GM23338 (cell line): ENCODE measurements around the gene TAGLN3. TPM values are rescaled to one million over a fixed set of nuclear protein-coding genes. Genes with fewer than 3 reads are reported as not detected.

Source experiments
- ATAC-seq: fragments of 200-7000 bp; cut with Tn5 transposase; 3 replicates; pipeline ENCODE4 v1.9.1; 2020
- DNase-seq: peaks from one replicate; pipeline ENCODE4 v3.0.0-alpha.2; 2015; ENCODE audit warnings: low spot score
- H2AFZ ChIP-seq: fragments of 200-600 bp; sonication (generic); 2 replicates; pipeline ENCODE4 v1.8.0; 2016; ENCODE audit warnings: antibody characterized with exemption, mild to moderate bottlenecking, moderate library complexity
- H3F3A ChIP-seq: fragments of 200-600 bp; sonication (generic); replicated peaks from 2 replicates; pipeline ENCODE4 v1.8.0; 2017; ENCODE audit warnings: antibody characterized with exemption, mixed run types, low read depth
- H3K27ac ChIP-seq: fragments of 200-600 bp; sonication (generic); 2 replicates; pipeline ENCODE4 v1.6.1; 2016; ENCODE audit warnings: low read depth
- H3K27me3 ChIP-seq: fragments of 200-600 bp; sonication (generic); 2 replicates; pipeline ENCODE4 v1.8.0; 2016; ENCODE audit warnings: mild to moderate bottlenecking, mixed run types, moderate library complexity; ENCODE audit not compliant: insufficient read depth
- H3K36me3 ChIP-seq: fragments of 200-600 bp; sonication (generic); 2 replicates; pipeline ENCODE4 v1.8.0; 2016; ENCODE audit warnings: mild to moderate bottlenecking; ENCODE audit not compliant: insufficient read depth
- H3K4me1 ChIP-seq: fragments of 200-600 bp; sonication (generic); 2 replicates; pipeline ENCODE4 v1.8.0; 2016; ENCODE audit warnings: mild to moderate bottlenecking, moderate library complexity; ENCODE audit not compliant: insufficient read depth
- H3K4me2 ChIP-seq: fragments of 200-600 bp; sonication (generic); 2 replicates; pipeline ENCODE4 v1.7.1; 2017; ENCODE audit warnings: mixed run types
- H3K4me3 ChIP-seq: fragments of 200-600 bp; sonication (generic); 2 replicates; pipeline ENCODE4 v1.6.1; 2016; ENCODE audit warnings: mixed run types
- H3K79me2 ChIP-seq: fragments of 200-600 bp; sonication (generic); replicated peaks from 2 replicates; pipeline ENCODE4 v1.8.0; 2017; ENCODE audit warnings: mild to moderate bottlenecking; ENCODE audit not compliant: insufficient read depth
- H3K9me2 ChIP-seq: fragments of 200-600 bp; sonication (generic); 2 replicates; pipeline ENCODE4 v1.8.0; 2017; ENCODE audit not compliant: insufficient read depth
- H4K20me1 ChIP-seq: fragments of 200-600 bp; sonication (generic); replicated peaks from 2 replicates; pipeline ENCODE4 v1.8.0; 2017; ENCODE audit warnings: mild to moderate bottlenecking; ENCODE audit not compliant: insufficient read depth
- H3K27ac Mint-ChIP-seq: 2 replicates; pipeline ENCODE4 v1.8.0; 2020; ENCODE audit warnings: inconsistent platforms, mild to moderate bottlenecking, moderate library complexity, mixed read lengths
- H3K27me3 Mint-ChIP-seq: 3 replicates; pipeline ENCODE4 v1.8.0; 2022; ENCODE audit warnings: low read depth, mild to moderate bottlenecking, moderate library complexity, mixed read lengths, inconsistent platforms; ENCODE audit not compliant: insufficient read depth, poor library complexity
- H3K36me3 Mint-ChIP-seq: 3 replicates; pipeline ENCODE4 v1.8.0; 2021; ENCODE audit warnings: low read depth, mild to moderate bottlenecking, inconsistent platforms, moderate library complexity, mixed read lengths
- H3K4me1 Mint-ChIP-seq: 3 replicates; pipeline ENCODE4 v1.8.0; 2020; ENCODE audit warnings: mild to moderate bottlenecking, inconsistent platforms, mixed read lengths
- H3K4me3 Mint-ChIP-seq: 3 replicates; pipeline ENCODE4 v1.8.0; 2021; ENCODE audit warnings: moderate library complexity, mild to moderate bottlenecking, inconsistent platforms, mixed read lengths
- H3K9me3 Mint-ChIP-seq: 3 replicates; pipeline ENCODE4 v1.8.0; 2020; ENCODE audit warnings: moderate library complexity, mild to moderate bottlenecking, inconsistent platforms, mixed read lengths
- CREB1 ChIP-seq: fragments of 250-450 bp; sonication (Bioruptor Pico); IDR thresholded peaks from 2 replicates; pipeline ENCODE4 v1.5.0; 2020; ENCODE audit warnings: low read depth, mild to moderate bottlenecking, moderate library complexity
- EZH2 ChIP-seq: fragments of 200-600 bp; sonication (generic); IDR thresholded peaks from one replicate; pipeline ENCODE4 v1.8.0; 2017; ENCODE audit warnings: antibody characterized with exemption, mild to moderate bottlenecking, low read depth; ENCODE audit not compliant: unreplicated experiment
- EZH2phosphoT487 ChIP-seq: fragments of 200-600 bp; sonication (generic); IDR thresholded peaks from one replicate; pipeline ENCODE4 v1.8.1; 2018; ENCODE audit warnings: antibody characterized with exemption; ENCODE audit not compliant: unreplicated experiment
- JUNB ChIP-seq: IDR thresholded peaks from one replicate; pipeline ENCODE4 v1.6.1; 2016; ENCODE audit warnings: antibody characterized with exemption; ENCODE audit not compliant: unreplicated experiment
- NANOG ChIP-seq: IDR thresholded peaks from 2 replicates; pipeline ENCODE4 v1.6.1; 2016; ENCODE audit warnings: antibody characterized with exemption, borderline replicate concordance
- POLR2AphosphoS5 ChIP-seq: IDR thresholded peaks from 2 replicates; pipeline ENCODE4 v1.6.1; 2016; ENCODE audit warnings: antibody characterized with exemption, low read depth
- STAT1 ChIP-seq: IDR thresholded peaks from one replicate; pipeline ENCODE4 v1.6.1; 2016; ENCODE audit warnings: antibody characterized with exemption; ENCODE audit not compliant: unreplicated experiment
- ZNF114 ChIP-seq: fragments of 250-450 bp; sonication (Bioruptor Pico); IDR thresholded peaks from 2 replicates; pipeline ENCODE4 v1.5.0; 2020; ENCODE audit warnings: mild to moderate bottlenecking, moderate library complexity
- ZNF331 ChIP-seq: fragments of 250-450 bp; sonication (Bioruptor Pico); IDR thresholded peaks from 2 replicates; pipeline ENCODE4 v1.5.0; 2020; ENCODE audit warnings: low read depth, mild to moderate bottlenecking, moderate library complexity
- ZNF462 ChIP-seq: fragments of 250-450 bp; sonication (Bioruptor Pico); IDR thresholded peaks from 2 replicates; pipeline ENCODE4 v1.5.0; 2020; ENCODE audit warnings: mild to moderate bottlenecking, moderate library complexity
- polyA plus RNA-seq: library from polyadenylated mRNA; unstranded; fragments of >200 nt; fragmentation: Nextera tagmentation; extraction: Ambion mirVana; gene quantifications from 2 replicates; pipeline ENCODE4 v1.2.1, GENCODE V29; 2016
- total RNA-seq: library from RNA; depleted of rRNA; stranded (reverse); fragments of >200 nt; shearing (Covaris generic); gene quantifications from 2 replicates; pipeline ENCODE4 v1.2.3, GENCODE V29; 2014
- TF ChIP-seq, protein P1 (sequence below), 2 experiments: fragments of 200-600 bp in 1 of 2; sonication (generic) in 1 of 2; conservative IDR thresholded peaks; 2 replicates each; pipeline versions ENCODE4 v1.5.1 to v1.6.1; 2016 to 2017; ENCODE audit warnings: antibody characterized with exemption in 2 of 2, low read depth in 2 of 2, mild to moderate bottlenecking in 2 of 2, moderate library complexity in 1 of 2
- TF ChIP-seq, protein P2 (sequence below): IDR thresholded peaks from one replicate; pipeline ENCODE4 v1.6.1; 2018; ENCODE audit warnings: antibody characterized with exemption; ENCODE audit not compliant: unreplicated experiment
- TF ChIP-seq, protein P3 (sequence below): IDR thresholded peaks from 2 replicates; pipeline ENCODE4 v1.6.1; 2016; ENCODE audit warnings: antibody characterized with exemption

The TAGLN3 gene
- total and polyA plus RNA-seq, 2 experiments from 2014 or later = 6.8 to 12.6 TPM

DNA sequence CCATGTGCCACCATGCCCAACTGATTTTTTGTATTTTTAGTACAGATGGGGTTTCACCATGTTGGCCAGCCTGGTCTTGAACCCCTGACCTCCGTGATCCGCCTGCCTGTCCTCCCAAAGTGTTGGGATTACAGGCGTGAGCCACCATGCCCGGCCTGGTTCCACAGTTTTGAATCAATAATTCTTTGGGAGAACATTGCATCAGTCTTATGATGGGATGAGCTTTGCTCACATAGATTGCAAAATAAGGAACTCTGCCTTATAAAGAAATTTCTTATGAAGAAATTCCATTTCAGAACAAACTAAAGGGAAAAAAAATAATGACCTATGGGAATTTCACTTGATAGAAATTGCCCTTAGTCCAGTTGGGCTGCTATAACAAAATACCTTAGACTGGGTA lies 20.0 kb downstream of the TAGLN3 start:
- Histone ChIP-seq H3K4me1 (no peaks in the 10 kb centered on the region; the same call in 1 of the 2 replicates), H3F3A (no peaks in the 10 kb centered on the region), H4K20me1 (no peaks in the 10 kb centered on the region), H3K27me3 (no peaks in the 10 kb centered on the region), H3K27ac (no peak overlapping the region), H3K4me3 (no peak overlapping the region), H3K4me2 (no peak overlapping the region), H2AFZ (no peak overlapping the region), H3K79me2 (no peaks in the 10 kb centered on the region), H3K9me2 (no peaks in the 10 kb centered on the region), H3K36me3 (no peaks in the 10 kb centered on the region)
- no peak overlapping the region for H3K4me3 Mint-ChIP-seq
- no peak overlapping the region for H3K27ac Mint-ChIP-seq
- H3K36me3 Mint-ChIP-seq = peaks cover 3% of the 10 kb centered on the region; the same call in 1 of the 3 replicates
- H3K4me1 Mint-ChIP-seq = peaks cover 8% of the 10 kb centered on the region; the same call in 2 of the 3 replicates
- TF ChIP-seq ZNF114 = no peak
- TF ChIP-seq POLR2AphosphoS5 = no peak
- no peak for TF ChIP-seq CREB1 (CRISPR knock-in tag)
- TF ChIP-seq, protein P1, sequence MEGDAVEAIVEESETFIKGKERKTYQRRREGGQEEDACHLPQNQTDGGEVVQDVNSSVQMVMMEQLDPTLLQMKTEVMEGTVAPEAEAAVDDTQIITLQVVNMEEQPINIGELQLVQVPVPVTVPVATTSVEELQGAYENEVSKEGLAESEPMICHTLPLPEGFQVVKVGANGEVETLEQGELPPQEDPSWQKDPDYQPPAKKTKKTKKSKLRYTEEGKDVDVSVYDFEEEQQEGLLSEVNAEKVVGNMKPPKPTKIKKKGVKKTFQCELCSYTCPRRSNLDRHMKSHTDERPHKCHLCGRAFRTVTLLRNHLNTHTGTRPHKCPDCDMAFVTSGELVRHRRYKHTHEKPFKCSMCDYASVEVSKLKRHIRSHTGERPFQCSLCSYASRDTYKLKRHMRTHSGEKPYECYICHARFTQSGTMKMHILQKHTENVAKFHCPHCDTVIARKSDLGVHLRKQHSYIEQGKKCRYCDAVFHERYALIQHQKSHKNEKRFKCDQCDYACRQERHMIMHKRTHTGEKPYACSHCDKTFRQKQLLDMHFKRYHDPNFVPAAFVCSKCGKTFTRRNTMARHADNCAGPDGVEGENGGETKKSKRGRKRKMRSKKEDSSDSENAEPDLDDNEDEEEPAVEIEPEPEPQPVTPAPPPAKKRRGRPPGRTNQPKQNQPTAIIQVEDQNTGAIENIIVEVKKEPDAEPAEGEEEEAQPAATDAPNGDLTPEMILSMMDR (conservative IDR thresholded peaks at IDR 0.05; ENCODE audit: low read depth in 2 of 2) = no peak
- TF ChIP-seq JUNB = no peak
- TF ChIP-seq EZH2 = no peak
- TF ChIP-seq EZH2phosphoT487 = no peak
- TF ChIP-seq ZNF331 (CRISPR knock-in tag) = no peak
- TF ChIP-seq, protein P2, sequence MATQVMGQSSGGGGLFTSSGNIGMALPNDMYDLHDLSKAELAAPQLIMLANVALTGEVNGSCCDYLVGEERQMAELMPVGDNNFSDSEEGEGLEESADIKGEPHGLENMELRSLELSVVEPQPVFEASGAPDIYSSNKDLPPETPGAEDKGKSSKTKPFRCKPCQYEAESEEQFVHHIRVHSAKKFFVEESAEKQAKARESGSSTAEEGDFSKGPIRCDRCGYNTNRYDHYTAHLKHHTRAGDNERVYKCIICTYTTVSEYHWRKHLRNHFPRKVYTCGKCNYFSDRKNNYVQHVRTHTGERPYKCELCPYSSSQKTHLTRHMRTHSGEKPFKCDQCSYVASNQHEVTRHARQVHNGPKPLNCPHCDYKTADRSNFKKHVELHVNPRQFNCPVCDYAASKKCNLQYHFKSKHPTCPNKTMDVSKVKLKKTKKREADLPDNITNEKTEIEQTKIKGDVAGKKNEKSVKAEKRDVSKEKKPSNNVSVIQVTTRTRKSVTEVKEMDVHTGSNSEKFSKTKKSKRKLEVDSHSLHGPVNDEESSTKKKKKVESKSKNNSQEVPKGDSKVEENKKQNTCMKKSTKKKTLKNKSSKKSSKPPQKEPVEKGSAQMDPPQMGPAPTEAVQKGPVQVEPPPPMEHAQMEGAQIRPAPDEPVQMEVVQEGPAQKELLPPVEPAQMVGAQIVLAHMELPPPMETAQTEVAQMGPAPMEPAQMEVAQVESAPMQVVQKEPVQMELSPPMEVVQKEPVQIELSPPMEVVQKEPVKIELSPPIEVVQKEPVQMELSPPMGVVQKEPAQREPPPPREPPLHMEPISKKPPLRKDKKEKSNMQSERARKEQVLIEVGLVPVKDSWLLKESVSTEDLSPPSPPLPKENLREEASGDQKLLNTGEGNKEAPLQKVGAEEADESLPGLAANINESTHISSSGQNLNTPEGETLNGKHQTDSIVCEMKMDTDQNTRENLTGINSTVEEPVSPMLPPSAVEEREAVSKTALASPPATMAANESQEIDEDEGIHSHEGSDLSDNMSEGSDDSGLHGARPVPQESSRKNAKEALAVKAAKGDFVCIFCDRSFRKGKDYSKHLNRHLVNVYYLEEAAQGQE = no peak
- TF ChIP-seq ZNF462 (CRISPR knock-in tag) = no peak
- no peak for TF ChIP-seq STAT1
- TF ChIP-seq NANOG = no peak
- TF ChIP-seq, protein P3, sequence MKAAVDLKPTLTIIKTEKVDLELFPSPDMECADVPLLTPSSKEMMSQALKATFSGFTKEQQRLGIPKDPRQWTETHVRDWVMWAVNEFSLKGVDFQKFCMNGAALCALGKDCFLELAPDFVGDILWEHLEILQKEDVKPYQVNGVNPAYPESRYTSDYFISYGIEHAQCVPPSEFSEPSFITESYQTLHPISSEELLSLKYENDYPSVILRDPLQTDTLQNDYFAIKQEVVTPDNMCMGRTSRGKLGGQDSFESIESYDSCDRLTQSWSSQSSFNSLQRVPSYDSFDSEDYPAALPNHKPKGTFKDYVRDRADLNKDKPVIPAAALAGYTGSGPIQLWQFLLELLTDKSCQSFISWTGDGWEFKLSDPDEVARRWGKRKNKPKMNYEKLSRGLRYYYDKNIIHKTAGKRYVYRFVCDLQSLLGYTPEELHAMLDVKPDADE = no peak
- H3K27me3 Mint-ChIP-seq = no peaks in the 10 kb centered on the region
- H3K9me3 Mint-ChIP-seq = peaks cover 5% of the 10 kb centered on the region
- DNase-seq = no peak
- no peak for ATAC-seq
